ENCODE measurements around the gene ZNF426.
"Not testable (repeated sequence)": the region's sequence is repeated elsewhere in the genome, so short reads cannot be mapped to it uniquely, and the experiment has no call there.

Gene ZNF426

GRCh38 chr19:9538183-9539058 lies at the start of gene ZNF426:
Gene ZNF426, minus strand, starts transcription at chr19:9538645. Its CDS starts 2,413 bp downstream, at chr19:9536232.
- in situ Hi-C loops (cut with MboI; ENCODE audit: low sequenced_read_pairs), result no loop called here

GRCh38 chr19:9586764-9587163 lies 48.3 kb upstream of the ZNF426 start:
- in situ Hi-C loops (cut with MboI; ENCODE audit: low sequenced_read_pairs), result no loop called here

- in situ Hi-C loops (cut with MboI; ENCODE audit: low sequenced_read_pairs), result no loop called here
Measured at GRCh38 chr19:9584073-9584833, 45.8 kb upstream of the ZNF426 start, which contains the start of gene ZNF121. Gene ZNF121, minus strand, starts transcription at chr19:9584504. Its CDS starts 16,407 bp downstream, at chr19:9568097.

- in situ Hi-C loops (cut with MboI; ENCODE audit: low sequenced_read_pairs), result not testable (repeated sequence)
Measured at GRCh38 chr19:9582081-9582725, 43.8 kb upstream of the ZNF426 start.

- in situ Hi-C loops (cut with MboI; ENCODE audit: low sequenced_read_pairs), result no loop called here
Measured at GRCh38 chr19:9580728-9581127, 42.3 kb upstream of the ZNF426 start.

- in situ Hi-C loops (cut with MboI; ENCODE audit: low sequenced_read_pairs), result no loop called here
Measured at GRCh38 chr19:9570255-9570654, 31.8 kb upstream of the ZNF426 start.

GRCh38 chr19:9566729-9567128 lies 28.3 kb upstream of the ZNF426 start:
- in situ Hi-C loops (cut with MboI; ENCODE audit: low sequenced_read_pairs), result no loop called here

- in situ Hi-C loops (cut with MboI; ENCODE audit: low sequenced_read_pairs), result no loop called here
Measured at GRCh38 chr19:9565900-9566705, 27.7 kb upstream of the ZNF426 start.

GRCh38 chr19:9552536-9553274 lies 14.3 kb upstream of the ZNF426 start:
- in situ Hi-C loops (cut with MboI; ENCODE audit: low sequenced_read_pairs), result no loop called here

GRCh38 chr19:9547870-9548269 lies 9.4 kb upstream of the ZNF426 start:
- in situ Hi-C loops (cut with MboI; ENCODE audit: low sequenced_read_pairs), result no loop called here

- in situ Hi-C loops (cut with MboI; ENCODE audit: low sequenced_read_pairs), result not testable (repeated sequence)
Measured at GRCh38 chr19:9541281-9541680, 2.8 kb upstream of the ZNF426 start.

GRCh38 chr19:9539921-9540320 lies 1.5 kb upstream of the ZNF426 start:
- in situ Hi-C loops (cut with MboI; ENCODE audit: low sequenced_read_pairs), result not testable (repeated sequence)

GRCh38 chr19:9539201-9539600 lies 756 bp upstream of the ZNF426 start:
- in situ Hi-C loops (cut with MboI; ENCODE audit: low sequenced_read_pairs), result not testable (repeated sequence)

- in situ Hi-C loops (cut with MboI; ENCODE audit: low sequenced_read_pairs), result no loop called here
Measured at GRCh38 chr19:9535934-9536333, 2.5 kb downstream of the ZNF426 start.

- in situ Hi-C loops (cut with MboI; ENCODE audit: low sequenced_read_pairs), result no loop called here
Measured at GRCh38 chr19:9531933-9532332, 6.5 kb downstream of the ZNF426 start.

GRCh38 chr19:9528757-9529336 lies 9.6 kb downstream of the ZNF426 start:
- in situ Hi-C loops (cut with MboI; ENCODE audit: low sequenced_read_pairs), result no loop called here

GRCh38 chr19:9523885-9524474 lies 14.5 kb downstream of the ZNF426 start:
- in situ Hi-C loops (cut with MboI; ENCODE audit: low sequenced_read_pairs), result no loop called here

- in situ Hi-C loops (cut with MboI; ENCODE audit: low sequenced_read_pairs), result no loop called here
Measured at GRCh38 chr19:9507285-9507684, 31.2 kb downstream of the ZNF426 start.

- in situ Hi-C loops (cut with MboI; ENCODE audit: low sequenced_read_pairs), result no loop called here
Measured at GRCh38 chr19:9500796-9501195, 37.6 kb downstream of the ZNF426 start.

Data from HL-60/S4 (cell line).